ENCODE measurements around the gene MAP1LC3C. TPM values are rescaled to one million over a fixed set of nuclear protein-coding genes. Genes with fewer than 3 reads are reported as not detected.
"Not testable (repeated sequence)": the region's sequence is repeated elsewhere in the genome, so short reads cannot be mapped to it uniquely, and the experiment has no call there.

MAP1LC3C gene
- total RNA-seq, 2 experiments from 2014 or later, result not detected

GRCh38 chr1:241990040-241990439, 8.9 kb downstream of the MAP1LC3C start:
- DNase-seq (ENCODE audit: low spot score), result no peak
- ChIA-PET POLR2A (no interaction called here), CTCF (ENCODE audit: unreplicated experiment) (no interaction called here)
- Histone ChIP-seq H3K9me2 (ENCODE audit: insufficient read depth, low read length) (no peaks in the 10 kb centered on the region), H3K79me2 (ENCODE audit: insufficient read depth, low read depth, low read length) (no peaks in the 10 kb centered on the region), H3K4me1 (ENCODE audit: insufficient read depth, low read length, poor library complexity, severe bottlenecking) (no peaks in the 10 kb centered on the region), H3K9me3 (ENCODE audit: low read length) (no peaks in the 10 kb centered on the region), H3K36me3 (ENCODE audit: insufficient read depth, low read length) (no peaks in the 10 kb centered on the region), H3K4me2 (ENCODE audit: low read length) (no peak overlapping the region), H2AFZ (ENCODE audit: low read length) (no peak overlapping the region), H4K20me1 (ENCODE audit: insufficient read depth, low read length) (no peaks in the 10 kb centered on the region), H3K4me3 (ENCODE audit: low read depth, low read length, poor library complexity, severe bottlenecking) (no peak overlapping the region), H3K27ac (ENCODE audit: low read depth, low read length, poor library complexity, severe bottlenecking) (no peak overlapping the region)
- BruUV-seq (replicated peaks), result no TSS peak
- TF ChIP-seq EZH2phosphoT487 (IDR thresholded peaks at IDR 0.05; ENCODE audit: borderline replicate concordance, low read depth, low read length), result no peak
- TF ChIP-seq, protein P1, sequence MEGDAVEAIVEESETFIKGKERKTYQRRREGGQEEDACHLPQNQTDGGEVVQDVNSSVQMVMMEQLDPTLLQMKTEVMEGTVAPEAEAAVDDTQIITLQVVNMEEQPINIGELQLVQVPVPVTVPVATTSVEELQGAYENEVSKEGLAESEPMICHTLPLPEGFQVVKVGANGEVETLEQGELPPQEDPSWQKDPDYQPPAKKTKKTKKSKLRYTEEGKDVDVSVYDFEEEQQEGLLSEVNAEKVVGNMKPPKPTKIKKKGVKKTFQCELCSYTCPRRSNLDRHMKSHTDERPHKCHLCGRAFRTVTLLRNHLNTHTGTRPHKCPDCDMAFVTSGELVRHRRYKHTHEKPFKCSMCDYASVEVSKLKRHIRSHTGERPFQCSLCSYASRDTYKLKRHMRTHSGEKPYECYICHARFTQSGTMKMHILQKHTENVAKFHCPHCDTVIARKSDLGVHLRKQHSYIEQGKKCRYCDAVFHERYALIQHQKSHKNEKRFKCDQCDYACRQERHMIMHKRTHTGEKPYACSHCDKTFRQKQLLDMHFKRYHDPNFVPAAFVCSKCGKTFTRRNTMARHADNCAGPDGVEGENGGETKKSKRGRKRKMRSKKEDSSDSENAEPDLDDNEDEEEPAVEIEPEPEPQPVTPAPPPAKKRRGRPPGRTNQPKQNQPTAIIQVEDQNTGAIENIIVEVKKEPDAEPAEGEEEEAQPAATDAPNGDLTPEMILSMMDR (conservative IDR thresholded peaks at IDR 0.05; ENCODE audit: low read length), result no peak
- intact Hi-C loops (cut with micrococcal nuclease; ENCODE audit: unreplicated experiment), result no loop called here

- H4K20me1 ChIP-seq (ENCODE audit: insufficient read depth, low read length); H2AFZ ChIP-seq (ENCODE audit: low read length); H3K4me2 ChIP-seq (ENCODE audit: low read length); BruUV-seq (replicated peaks); H3K9me3 ChIP-seq (ENCODE audit: low read length); H3K4me3 ChIP-seq (ENCODE audit: low read depth, low read length, poor library complexity, severe bottlenecking); H3K36me3 ChIP-seq (ENCODE audit: insufficient read depth, low read length); DNase-seq (ENCODE audit: low spot score); H3K27ac ChIP-seq (ENCODE audit: low read depth, low read length, poor library complexity, severe bottlenecking); H3K4me1 ChIP-seq (ENCODE audit: insufficient read depth, low read length, poor library complexity, severe bottlenecking); CTCF ChIA-PET (ENCODE audit: unreplicated experiment); H3K79me2 ChIP-seq (ENCODE audit: insufficient read depth, low read depth, low read length); POLR2A ChIA-PET; H3K9me2 ChIP-seq (ENCODE audit: insufficient read depth, low read length): not testable (repeated sequence)
- intact Hi-C loops (cut with micrococcal nuclease; ENCODE audit: unreplicated experiment), result loop anchor here (5.0 kb wide), 2 partner anchors 91 to 456 kb away; partner anchors contain the start of gene KMO
These were observed 10.4 kb downstream of the MAP1LC3C start for GRCh38 chr1:241988389-241988930.

DNA sequence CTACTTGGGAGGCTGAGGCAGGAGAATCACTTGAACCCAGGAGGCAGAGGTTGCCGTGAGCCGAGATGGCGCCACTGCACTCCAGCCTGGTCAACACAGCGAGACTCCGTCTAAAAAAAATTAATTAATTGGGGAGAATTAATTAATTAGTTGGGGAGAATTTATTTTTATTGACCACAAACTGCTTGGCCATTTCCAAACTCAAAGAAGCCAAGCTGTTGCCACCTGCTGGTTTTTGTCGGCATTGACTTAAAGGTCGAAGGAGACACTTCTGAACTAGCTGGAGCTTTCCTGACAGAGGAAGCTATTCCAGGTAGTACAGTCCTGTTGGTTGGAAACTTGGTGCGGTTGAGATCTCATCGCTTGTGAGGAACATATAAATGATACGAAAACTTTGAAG, 13.1 kb downstream of the MAP1LC3C start:
- BruUV-seq (replicated peaks), result no TSS peak
- no peak overlapping the region for H3K4me2 ChIP-seq (ENCODE audit: low read length)
- H2AFZ ChIP-seq (ENCODE audit: low read length), result no peak overlapping the region
- H4K20me1 ChIP-seq (ENCODE audit: insufficient read depth, low read length), result no peaks in the 10 kb centered on the region
- no peaks in the 10 kb centered on the region for H3K9me2 ChIP-seq (ENCODE audit: insufficient read depth, low read length)
- POLR2A ChIA-PET, result interaction anchor here (0.6 kb wide), 2 partner anchors 214 to 322 kb away, joined by 3 to 4 read pairs; no protein-coding TSS in a partner anchor
- peak; percentile 39 for DNase-seq (ENCODE audit: low spot score)
- H3K4me1 ChIP-seq (ENCODE audit: insufficient read depth, low read length, poor library complexity, severe bottlenecking), result no peaks in the 10 kb centered on the region
- intact Hi-C loops (cut with micrococcal nuclease; ENCODE audit: unreplicated experiment), result loop anchor here (5.0 kb wide), 2 partner anchors 88 to 453 kb away; partner anchors contain the start of gene KMO
- CTCF ChIA-PET (ENCODE audit: unreplicated experiment), result interaction anchor here (0.6 kb wide), 1 partner anchor 9 kb away, joined by 3 read pairs; no protein-coding TSS in a partner anchor
- H3K36me3 ChIP-seq (ENCODE audit: insufficient read depth, low read length), result no peaks in the 10 kb centered on the region
- no peak overlapping the region for H3K27ac ChIP-seq (ENCODE audit: low read depth, low read length, poor library complexity, severe bottlenecking)
- TF ChIP-seq, protein P1 (conservative IDR thresholded peaks at IDR 0.05; ENCODE audit: low read length), result peak; percentile 67
- TF ChIP-seq EZH2phosphoT487 (IDR thresholded peaks at IDR 0.05; ENCODE audit: borderline replicate concordance, low read depth, low read length), result no peak
- H3K4me3 ChIP-seq (ENCODE audit: low read depth, low read length, poor library complexity, severe bottlenecking), result no peak overlapping the region
- no peaks in the 10 kb centered on the region for H3K9me3 ChIP-seq (ENCODE audit: low read length)
- H3K79me2 ChIP-seq (ENCODE audit: insufficient read depth, low read depth, low read length), result no peaks in the 10 kb centered on the region

Data from OCI-LY7 (cell line).